NK-92 (cell line): Measurements from ENCODE around the gene POLDIP2.
"Not testable (repeated sequence)": the region's sequence is repeated elsewhere in the genome, so short reads cannot be mapped to it uniquely, and the experiment has no call there.

ENCODE experiments used
- DNase-seq: peaks from one replicate; lab custom pipeline; 2025; ENCODE audit not compliant: unreplicated experiment; lab: John Stamatoyannopoulos, UW

Gene POLDIP2

GRCh38 chr17:28366605-28367004 is 9.3 kb upstream of the POLDIP2 start:
- no peak for DNase-seq

GRCh38 chr17:28365487-28365886 is 8.2 kb upstream of the POLDIP2 start:
- no peak for DNase-seq

- no peak for DNase-seq
These were observed 7.5 kb upstream of the POLDIP2 start, which contains the start of gene SEBOX for GRCh38 chr17:28364665-28365363. TSS of gene SEBOX (minus strand) at chr17:28365199. CDS start at chr17:28365151, 48 bp downstream.

GRCh38 chr17:28363776-28364650 is 6.7 kb upstream of the POLDIP2 start:
- no peak for DNase-seq

GRCh38 chr17:28363186-28363585 is 5.9 kb upstream of the POLDIP2 start:
- DNase-seq, result no peak

GRCh38 chr17:28357901-28358197 is 522 bp upstream of the POLDIP2 start:
- no peak for DNase-seq

GRCh38 chr17:28350271-28350670 is 7.1 kb downstream of the POLDIP2 start:
- no peak for DNase-seq

- DNase-seq, result no peak
These were observed 8.3 kb downstream of the POLDIP2 start for GRCh38 chr17:28348979-28349378.

GRCh38 chr17:28347261-28347891 is 10.0 kb downstream of the POLDIP2 start:
- DNase-seq, result no peak

GRCh38 chr17:28346746-28347246 is 10.5 kb downstream of the POLDIP2 start:
- no peak for DNase-seq

GRCh38 chr17:28346199-28346580 is 11.1 kb downstream of the POLDIP2 start:
- no peak for DNase-seq

- DNase-seq, result no peak
These were observed 11.7 kb downstream of the POLDIP2 start for GRCh38 chr17:28345419-28346198.

GRCh38 chr17:28344435-28344901 is 12.9 kb downstream of the POLDIP2 start:
- DNase-seq, result no peak

GRCh38 chr17:28344011-28344410 is 13.3 kb downstream of the POLDIP2 start:
- DNase-seq, result no peak

- DNase-seq, result no peak
These were observed 13.8 kb downstream of the POLDIP2 start for GRCh38 chr17:28343491-28343932.

GRCh38 chr17:28342313-28342712 is 15.0 kb downstream of the POLDIP2 start:
- no peak for DNase-seq

GRCh38 chr17:28341516-28341915 is 15.8 kb downstream of the POLDIP2 start:
- no peak for DNase-seq

GRCh38 chr17:28340374-28340773 is 17.0 kb downstream of the POLDIP2 start:
- DNase-seq, result no peak

GRCh38 chr17:28339431-28339830 is 17.9 kb downstream of the POLDIP2 start:
- DNase-seq, result no peak

- DNase-seq, result not testable (repeated sequence)
These were observed 18.5 kb downstream of the POLDIP2 start for GRCh38 chr17:28338769-28339212.
